Uterus (tissue), 2 donors: ENCODE measurements around the gene SBF1.

ENCODE experiments used
- POLR2A ChIP-seq, 2 donors: fragments of 450-650 bp; IDR thresholded peaks; one replicate each; pipeline ENCODE4 v1.6.1; 2016; ENCODE audit warnings: antibody characterized with exemption in 2 of 2, mild to moderate bottlenecking in 1 of 2, moderate library complexity in 1 of 2
- TF ChIP-seq, protein P1 (sequence below), 4 experiments: fragments of 200-600 bp in 2 of 4; fragments of 450-650 bp in 2 of 4; sonication (generic) in 2 of 4; IDR thresholded peaks; one replicate each; pipeline ENCODE4 v1.5.1; 2016 to 2019; ENCODE audit warnings: antibody characterized with exemption in 4 of 4, mild to moderate bottlenecking in 2 of 4, moderate library complexity in 1 of 4

DNA sequence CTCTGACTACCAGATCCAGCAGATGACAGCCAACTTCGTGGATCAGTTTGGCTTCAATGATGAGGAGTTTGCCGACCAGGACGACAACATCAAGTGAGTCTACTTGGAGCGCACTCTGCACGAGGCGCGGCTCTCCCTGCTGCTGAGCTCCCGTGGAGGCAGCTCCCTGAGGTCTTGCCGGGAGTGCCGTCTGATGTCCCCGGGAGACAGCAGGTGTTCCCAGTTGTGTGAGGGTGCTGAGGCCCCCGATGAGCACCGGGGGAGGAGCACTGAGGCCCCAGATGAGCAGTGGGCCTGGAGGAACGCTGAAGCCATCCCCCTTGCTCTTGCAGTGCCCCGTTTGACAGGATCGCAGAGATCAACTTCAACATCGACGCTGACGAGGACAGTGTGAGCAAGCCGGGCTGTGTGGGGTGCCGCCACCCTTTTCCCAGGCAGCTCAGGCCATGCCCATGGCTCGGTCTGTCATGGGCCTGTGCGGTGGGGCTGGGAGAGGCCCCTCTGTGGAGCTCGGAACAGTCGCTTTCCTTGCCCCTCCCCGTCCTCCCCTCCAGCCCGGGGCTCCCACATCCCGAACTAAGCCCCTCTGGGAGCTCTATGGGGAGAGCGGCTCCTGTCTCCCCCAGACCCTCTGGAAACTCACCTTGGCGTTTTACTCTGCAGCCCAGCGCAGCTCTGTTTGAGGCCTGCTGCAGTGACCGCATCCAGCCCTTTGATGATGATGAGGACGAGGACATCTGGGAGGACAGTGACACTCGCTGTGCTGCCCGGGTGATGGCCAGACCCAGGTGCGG, 37.1 kb downstream of the SBF1 start:
- TF ChIP-seq, protein P1, sequence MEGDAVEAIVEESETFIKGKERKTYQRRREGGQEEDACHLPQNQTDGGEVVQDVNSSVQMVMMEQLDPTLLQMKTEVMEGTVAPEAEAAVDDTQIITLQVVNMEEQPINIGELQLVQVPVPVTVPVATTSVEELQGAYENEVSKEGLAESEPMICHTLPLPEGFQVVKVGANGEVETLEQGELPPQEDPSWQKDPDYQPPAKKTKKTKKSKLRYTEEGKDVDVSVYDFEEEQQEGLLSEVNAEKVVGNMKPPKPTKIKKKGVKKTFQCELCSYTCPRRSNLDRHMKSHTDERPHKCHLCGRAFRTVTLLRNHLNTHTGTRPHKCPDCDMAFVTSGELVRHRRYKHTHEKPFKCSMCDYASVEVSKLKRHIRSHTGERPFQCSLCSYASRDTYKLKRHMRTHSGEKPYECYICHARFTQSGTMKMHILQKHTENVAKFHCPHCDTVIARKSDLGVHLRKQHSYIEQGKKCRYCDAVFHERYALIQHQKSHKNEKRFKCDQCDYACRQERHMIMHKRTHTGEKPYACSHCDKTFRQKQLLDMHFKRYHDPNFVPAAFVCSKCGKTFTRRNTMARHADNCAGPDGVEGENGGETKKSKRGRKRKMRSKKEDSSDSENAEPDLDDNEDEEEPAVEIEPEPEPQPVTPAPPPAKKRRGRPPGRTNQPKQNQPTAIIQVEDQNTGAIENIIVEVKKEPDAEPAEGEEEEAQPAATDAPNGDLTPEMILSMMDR (IDR thresholded peaks at IDR 0.05): no peak
- TF ChIP-seq POLR2A (IDR thresholded peaks at IDR 0.05): no peak
